ENCODE data around the gene ALX1.

ALX1 gene

GRCh38 chr12:85280165-85280983 lies at the start of gene ALX1:
Gene ALX1 (plus strand): TSS chr12:85280220. CDS start chr12:85280262, 42 bp downstream.
- DNase-seq (ENCODE audit: low read depth in 2 of 3, low spot score in 1 of 3), result no peak

GRCh38 chr12:85237327-85237726 lies 42.7 kb upstream of the ALX1 start:
- DNase-seq (ENCODE audit: low read depth in 2 of 3, low spot score in 1 of 3), result no peak

- DNase-seq (ENCODE audit: low read depth in 2 of 3, low spot score in 1 of 3), result no peak
These were observed 35.5 kb upstream of the ALX1 start for GRCh38 chr12:85244561-85244960.

- DNase-seq (ENCODE audit: low read depth in 2 of 3, low spot score in 1 of 3), result no peak
These were observed 26.2 kb upstream of the ALX1 start for GRCh38 chr12:85253853-85254252.

- DNase-seq (ENCODE audit: low read depth in 2 of 3, low spot score in 1 of 3), result no peak
These were observed 22.3 kb upstream of the ALX1 start for GRCh38 chr12:85257671-85258070.

GRCh38 chr12:85260447-85260846 lies 19.6 kb upstream of the ALX1 start:
- no peak for DNase-seq (ENCODE audit: low read depth in 2 of 3, low spot score in 1 of 3)

- DNase-seq (ENCODE audit: low read depth in 2 of 3, low spot score in 1 of 3), result no peak
These were observed 19.1 kb upstream of the ALX1 start for GRCh38 chr12:85260896-85261295.

GRCh38 chr12:85266356-85266755 lies 13.7 kb upstream of the ALX1 start:
- DNase-seq (ENCODE audit: low read depth in 2 of 3, low spot score in 1 of 3), result no peak

GRCh38 chr12:85273381-85274314 lies 6.4 kb upstream of the ALX1 start:
- no peak for DNase-seq (ENCODE audit: low read depth in 2 of 3, low spot score in 1 of 3)

- DNase-seq (ENCODE audit: low read depth in 2 of 3, low spot score in 1 of 3), result no peak
These were observed 5.7 kb upstream of the ALX1 start for GRCh38 chr12:85274315-85274651.

GRCh38 chr12:85275374-85275773 lies 4.6 kb upstream of the ALX1 start:
- no peak for DNase-seq (ENCODE audit: low read depth in 2 of 3, low spot score in 1 of 3)

GRCh38 chr12:85277191-85277590 lies 2.8 kb upstream of the ALX1 start:
- no peak for DNase-seq (ENCODE audit: low read depth in 2 of 3, low spot score in 1 of 3)

- no peak for DNase-seq (ENCODE audit: low read depth in 2 of 3, low spot score in 1 of 3)
These were observed 2.0 kb upstream of the ALX1 start for GRCh38 chr12:85277900-85278597.

- no peak for DNase-seq (ENCODE audit: low read depth in 2 of 3, low spot score in 1 of 3)
These were observed 1.2 kb upstream of the ALX1 start for GRCh38 chr12:85278598-85279448.

- DNase-seq (ENCODE audit: low read depth in 2 of 3, low spot score in 1 of 3), result no peak
These were observed 413 bp upstream of the ALX1 start for GRCh38 chr12:85279449-85280164.

GRCh38 chr12:85280984-85281630 lies 1.1 kb downstream of the ALX1 start:
- no peak for DNase-seq (ENCODE audit: low read depth in 2 of 3, low spot score in 1 of 3)

- DNase-seq (ENCODE audit: low read depth in 2 of 3, low spot score in 1 of 3), result no peak
These were observed 1.8 kb downstream of the ALX1 start for GRCh38 chr12:85281636-85282312.

GRCh38 chr12:85283560-85283959 lies 3.5 kb downstream of the ALX1 start:
- DNase-seq (ENCODE audit: low read depth in 2 of 3, low spot score in 1 of 3), result no peak

- no peak for DNase-seq (ENCODE audit: low read depth in 2 of 3, low spot score in 1 of 3)
These were observed 16.3 kb downstream of the ALX1 start for GRCh38 chr12:85296362-85296761.

All from stimulated activated CD4-positive, alpha-beta T cell treated with anti-CD3 and anti-CD28 coated beads, Interleukin-12 subunit alpha, Interleukin-12 subunit beta, amount 100 ng/mL, for 48 hours (primary cell).